ENCODE results near the gene PES1. TPM values are rescaled to one million over a fixed set of nuclear protein-coding genes. Genes with fewer than 3 reads are reported as not detected.
A peak's percentile ranks its signal among the peaks of the same experiment; 100 is the strongest.

Gene PES1
- total RNA-seq, 1 experiment from 2014 or later: 111 TPM

DNA sequence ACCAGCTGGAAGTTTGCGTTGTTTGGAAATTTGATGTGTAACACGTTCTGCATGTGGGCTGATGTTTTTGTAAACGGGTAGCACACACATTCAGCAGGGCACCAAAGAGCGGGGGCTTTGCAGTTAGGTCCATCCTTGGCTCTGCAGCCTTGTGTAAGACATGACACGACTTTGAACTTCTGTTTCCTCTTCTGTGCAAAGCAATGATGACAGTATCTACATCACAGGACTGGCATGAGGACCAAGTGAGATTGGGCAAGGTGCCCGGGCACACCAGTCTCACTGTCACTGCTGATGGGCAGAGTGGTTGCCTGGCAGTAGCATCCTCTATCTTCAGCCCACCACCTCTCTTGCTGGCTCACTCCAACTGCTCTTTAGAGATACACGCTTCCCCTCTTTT, 18.6 kb upstream of the PES1 start:
- Histone ChIP-seq H3K9me3 (ENCODE audit: control insufficient read depth, insufficient read depth, low read depth, low read length) (no peaks in the 10 kb centered on the region), H3K4me1 (ENCODE audit: control insufficient read depth, insufficient read depth, low read length) (peaks cover 3% of the 10 kb centered on the region), H3K4me3 (ENCODE audit: low read depth in 2 of 2, low read length in 2 of 2) (no peak overlapping the region), H3K36me3 (ENCODE audit: control insufficient read depth, insufficient read depth, low read length) (no peaks in the 10 kb centered on the region), H3K27me3 (ENCODE audit: control insufficient read depth, insufficient read depth, low read length) (no peaks in the 10 kb centered on the region), H3K27ac (ENCODE audit: low read length) (no peak overlapping the region)
- ChIA-PET CTCF (no interaction called here), POLR2A (no interaction called here)
- intact Hi-C loops (cut with micrococcal nuclease; ENCODE audit: unreplicated experiment) (no loop called here), in situ Hi-C loops (cut with HindIII; ENCODE audit: low pct_unique_long_range_greater_than_20kb, low sequenced_read_pairs) (no loop called here)
- TF ChIP-seq, protein P1, sequence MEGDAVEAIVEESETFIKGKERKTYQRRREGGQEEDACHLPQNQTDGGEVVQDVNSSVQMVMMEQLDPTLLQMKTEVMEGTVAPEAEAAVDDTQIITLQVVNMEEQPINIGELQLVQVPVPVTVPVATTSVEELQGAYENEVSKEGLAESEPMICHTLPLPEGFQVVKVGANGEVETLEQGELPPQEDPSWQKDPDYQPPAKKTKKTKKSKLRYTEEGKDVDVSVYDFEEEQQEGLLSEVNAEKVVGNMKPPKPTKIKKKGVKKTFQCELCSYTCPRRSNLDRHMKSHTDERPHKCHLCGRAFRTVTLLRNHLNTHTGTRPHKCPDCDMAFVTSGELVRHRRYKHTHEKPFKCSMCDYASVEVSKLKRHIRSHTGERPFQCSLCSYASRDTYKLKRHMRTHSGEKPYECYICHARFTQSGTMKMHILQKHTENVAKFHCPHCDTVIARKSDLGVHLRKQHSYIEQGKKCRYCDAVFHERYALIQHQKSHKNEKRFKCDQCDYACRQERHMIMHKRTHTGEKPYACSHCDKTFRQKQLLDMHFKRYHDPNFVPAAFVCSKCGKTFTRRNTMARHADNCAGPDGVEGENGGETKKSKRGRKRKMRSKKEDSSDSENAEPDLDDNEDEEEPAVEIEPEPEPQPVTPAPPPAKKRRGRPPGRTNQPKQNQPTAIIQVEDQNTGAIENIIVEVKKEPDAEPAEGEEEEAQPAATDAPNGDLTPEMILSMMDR (IDR thresholded peaks at IDR 0.05): no peak
- TF ChIP-seq, protein P2, sequence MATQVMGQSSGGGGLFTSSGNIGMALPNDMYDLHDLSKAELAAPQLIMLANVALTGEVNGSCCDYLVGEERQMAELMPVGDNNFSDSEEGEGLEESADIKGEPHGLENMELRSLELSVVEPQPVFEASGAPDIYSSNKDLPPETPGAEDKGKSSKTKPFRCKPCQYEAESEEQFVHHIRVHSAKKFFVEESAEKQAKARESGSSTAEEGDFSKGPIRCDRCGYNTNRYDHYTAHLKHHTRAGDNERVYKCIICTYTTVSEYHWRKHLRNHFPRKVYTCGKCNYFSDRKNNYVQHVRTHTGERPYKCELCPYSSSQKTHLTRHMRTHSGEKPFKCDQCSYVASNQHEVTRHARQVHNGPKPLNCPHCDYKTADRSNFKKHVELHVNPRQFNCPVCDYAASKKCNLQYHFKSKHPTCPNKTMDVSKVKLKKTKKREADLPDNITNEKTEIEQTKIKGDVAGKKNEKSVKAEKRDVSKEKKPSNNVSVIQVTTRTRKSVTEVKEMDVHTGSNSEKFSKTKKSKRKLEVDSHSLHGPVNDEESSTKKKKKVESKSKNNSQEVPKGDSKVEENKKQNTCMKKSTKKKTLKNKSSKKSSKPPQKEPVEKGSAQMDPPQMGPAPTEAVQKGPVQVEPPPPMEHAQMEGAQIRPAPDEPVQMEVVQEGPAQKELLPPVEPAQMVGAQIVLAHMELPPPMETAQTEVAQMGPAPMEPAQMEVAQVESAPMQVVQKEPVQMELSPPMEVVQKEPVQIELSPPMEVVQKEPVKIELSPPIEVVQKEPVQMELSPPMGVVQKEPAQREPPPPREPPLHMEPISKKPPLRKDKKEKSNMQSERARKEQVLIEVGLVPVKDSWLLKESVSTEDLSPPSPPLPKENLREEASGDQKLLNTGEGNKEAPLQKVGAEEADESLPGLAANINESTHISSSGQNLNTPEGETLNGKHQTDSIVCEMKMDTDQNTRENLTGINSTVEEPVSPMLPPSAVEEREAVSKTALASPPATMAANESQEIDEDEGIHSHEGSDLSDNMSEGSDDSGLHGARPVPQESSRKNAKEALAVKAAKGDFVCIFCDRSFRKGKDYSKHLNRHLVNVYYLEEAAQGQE (IDR thresholded peaks at IDR 0.05; ENCODE audit: insufficient read depth in 1 of 2, low read depth in 2 of 2, low read length in 1 of 2): no peak
- no peak for TF ChIP-seq POLR2AphosphoS5 (IDR thresholded peaks at IDR 0.05; ENCODE audit: low read depth, low read length)
- TF ChIP-seq SIN3A (IDR thresholded peaks at IDR 0.05; ENCODE audit: borderline replicate concordance, insufficient read depth, low read depth, low read length): no peak
- TF ChIP-seq TCF7L2 (IDR thresholded peaks at IDR 0.05; ENCODE audit: low read depth, low read length): no peak
- no peak for ATAC-seq
- no peak for DNase-seq (ENCODE audit: low read depth, low spot score)
- BruUV-seq (replicated peaks): no TSS peak

DNA sequence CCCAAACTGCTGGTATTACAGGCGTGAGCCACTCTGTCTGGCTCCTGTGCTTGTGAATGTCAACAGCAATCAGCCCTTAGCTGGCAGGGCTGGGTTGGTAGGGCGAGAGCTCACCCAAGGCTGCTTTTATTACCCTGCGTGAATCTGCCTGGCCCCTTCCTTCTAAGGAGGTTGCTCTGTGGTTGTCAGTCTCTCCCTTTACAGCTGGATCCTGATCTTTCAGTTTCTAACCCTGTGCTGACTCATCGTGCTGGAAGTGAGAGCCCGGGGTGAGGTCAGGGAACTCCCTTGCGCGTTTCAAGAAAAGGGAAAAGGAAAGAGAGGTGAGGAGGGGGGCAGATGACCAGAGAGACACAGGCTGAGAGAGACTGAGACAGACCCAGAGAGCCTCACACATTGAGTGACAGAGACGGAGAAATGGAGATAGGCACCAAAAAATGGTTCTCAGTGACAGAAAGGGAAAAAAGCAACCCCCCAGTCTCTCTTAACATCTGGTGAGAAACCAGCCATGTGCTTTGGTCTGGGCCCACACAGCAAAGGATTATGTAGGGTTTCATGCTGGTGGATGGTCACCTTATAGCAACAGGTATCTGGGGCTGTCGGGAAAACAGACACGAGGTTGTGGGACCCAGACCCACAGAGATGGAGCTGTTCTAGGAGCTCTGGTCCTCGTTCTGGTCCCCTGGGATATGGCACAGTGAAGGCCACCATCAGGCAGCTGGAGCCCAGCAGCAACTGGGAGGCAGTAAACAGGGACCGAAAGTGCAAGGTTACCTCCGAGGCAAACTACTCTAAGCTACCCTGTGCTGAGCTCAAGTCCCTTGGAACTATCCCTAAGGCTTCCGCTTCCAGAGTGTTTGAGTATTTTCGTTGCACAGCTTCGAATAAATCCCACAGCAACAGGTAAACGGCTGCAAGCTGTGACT, 17.8 kb upstream of the PES1 start:
- in situ Hi-C loops (cut with HindIII; ENCODE audit: low pct_unique_long_range_greater_than_20kb, low sequenced_read_pairs): no loop called here
- H3K9me3 ChIP-seq (ENCODE audit: control insufficient read depth, insufficient read depth, low read depth, low read length): no peaks in the 10 kb centered on the region
- ATAC-seq (peak; percentile 62), DNase-seq (ENCODE audit: low read depth, low spot score) (no peak)
- no peaks in the 10 kb centered on the region for H3K27me3 ChIP-seq (ENCODE audit: control insufficient read depth, insufficient read depth, low read length)
- intact Hi-C loops (cut with micrococcal nuclease; ENCODE audit: unreplicated experiment): no loop called here
- H3K4me3 ChIP-seq (ENCODE audit: low read depth in 2 of 2, low read length in 2 of 2): no peak overlapping the region
- POLR2A ChIA-PET: no interaction called here
- no TSS peak for BruUV-seq (replicated peaks)
- CTCF ChIA-PET: interaction anchor here (1.3 kb wide), 1 partner anchor 166 kb away, joined by 3 read pairs; no protein-coding TSS in a partner anchor
- H3K4me1 ChIP-seq (ENCODE audit: control insufficient read depth, insufficient read depth, low read length): peaks cover 3% of the 10 kb centered on the region
- TF ChIP-seq SIN3A (IDR thresholded peaks at IDR 0.05; ENCODE audit: borderline replicate concordance, insufficient read depth, low read depth, low read length) (no peak), TCF7L2 (IDR thresholded peaks at IDR 0.05; ENCODE audit: low read depth, low read length) (no peak), POLR2AphosphoS5 (IDR thresholded peaks at IDR 0.05; ENCODE audit: low read depth, low read length) (no peak)
- TF ChIP-seq, protein P1 (IDR thresholded peaks at IDR 0.05): no peak
- TF ChIP-seq, protein P2 (IDR thresholded peaks at IDR 0.05; ENCODE audit: insufficient read depth in 1 of 2, low read depth in 2 of 2, low read length in 1 of 2): no peak
- no peaks in the 10 kb centered on the region for H3K36me3 ChIP-seq (ENCODE audit: control insufficient read depth, insufficient read depth, low read length)
- peak overlapping the region; percentile 26 for H3K27ac ChIP-seq (ENCODE audit: low read length)
